AG04449 (cell line): ENCODE data around the gene KLF1.
A peak's percentile ranks its signal among the peaks of the same experiment; 100 is the strongest.

Experiments used
- CTCF ChIA-PET: fragments of 350-600 bp; formaldehyde crosslinking; extraction: SDS; loops from one replicate; lab custom pipeline; 2021; ENCODE audit warnings: antibody characterized with exemption; lab: Yijun Ruan, JAX
- POLR2A ChIA-PET: fragments of 400-600, 350-600 bp; formaldehyde crosslinking; extraction: SDS; loops from one replicate; lab custom pipeline; 2020; ENCODE audit warnings: antibody characterized with exemption, inconsistent platforms; lab: Yijun Ruan, JAX
- DNase-seq: peaks from one replicate; pipeline ENCODE4 v3.0.0-alpha.2; 2010; ENCODE audit warnings: low read depth, low spot score
- H3K4me3 ChIP-seq: 2 replicates; pipeline ENCODE4 v1.5.1; 2011; ENCODE audit warnings: low read depth, mild to moderate bottlenecking, control low read depth, low read length
- TF ChIP-seq, protein P1 (sequence below): IDR thresholded peaks from one replicate; pipeline ENCODE4 v1.5.1; 2011; ENCODE audit warnings: mild to moderate bottlenecking, moderate library complexity, low read length, control low read depth, inconsistent platforms; ENCODE audit not compliant: insufficient read depth; ENCODE audit errors: missing control alignments

Gene KLF1

DNA sequence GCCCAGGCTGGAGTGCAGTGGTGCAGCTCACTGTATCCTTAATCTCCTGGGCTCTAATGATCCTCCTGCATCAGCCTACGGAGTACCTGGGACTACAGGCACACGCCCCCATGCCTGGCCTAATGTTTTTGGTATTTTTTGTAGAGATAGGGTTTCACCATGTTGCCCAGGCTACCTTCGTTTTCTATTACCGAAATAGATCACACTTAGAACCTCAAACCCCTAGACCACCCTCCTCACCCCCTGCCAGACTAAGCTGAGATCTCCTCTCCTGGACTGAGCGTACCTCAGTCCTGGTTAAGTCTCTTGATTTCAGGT, 391 bp downstream of the KLF1 start:
- CTCF ChIA-PET, result interaction anchor here (0.6 to 3.6 kb wide), 4 partner anchors 12 to 158 kb away, joined by 3 to 21 read pairs (median 3); no protein-coding TSS in a partner anchor
- POLR2A ChIA-PET, result no interaction called here

DNA sequence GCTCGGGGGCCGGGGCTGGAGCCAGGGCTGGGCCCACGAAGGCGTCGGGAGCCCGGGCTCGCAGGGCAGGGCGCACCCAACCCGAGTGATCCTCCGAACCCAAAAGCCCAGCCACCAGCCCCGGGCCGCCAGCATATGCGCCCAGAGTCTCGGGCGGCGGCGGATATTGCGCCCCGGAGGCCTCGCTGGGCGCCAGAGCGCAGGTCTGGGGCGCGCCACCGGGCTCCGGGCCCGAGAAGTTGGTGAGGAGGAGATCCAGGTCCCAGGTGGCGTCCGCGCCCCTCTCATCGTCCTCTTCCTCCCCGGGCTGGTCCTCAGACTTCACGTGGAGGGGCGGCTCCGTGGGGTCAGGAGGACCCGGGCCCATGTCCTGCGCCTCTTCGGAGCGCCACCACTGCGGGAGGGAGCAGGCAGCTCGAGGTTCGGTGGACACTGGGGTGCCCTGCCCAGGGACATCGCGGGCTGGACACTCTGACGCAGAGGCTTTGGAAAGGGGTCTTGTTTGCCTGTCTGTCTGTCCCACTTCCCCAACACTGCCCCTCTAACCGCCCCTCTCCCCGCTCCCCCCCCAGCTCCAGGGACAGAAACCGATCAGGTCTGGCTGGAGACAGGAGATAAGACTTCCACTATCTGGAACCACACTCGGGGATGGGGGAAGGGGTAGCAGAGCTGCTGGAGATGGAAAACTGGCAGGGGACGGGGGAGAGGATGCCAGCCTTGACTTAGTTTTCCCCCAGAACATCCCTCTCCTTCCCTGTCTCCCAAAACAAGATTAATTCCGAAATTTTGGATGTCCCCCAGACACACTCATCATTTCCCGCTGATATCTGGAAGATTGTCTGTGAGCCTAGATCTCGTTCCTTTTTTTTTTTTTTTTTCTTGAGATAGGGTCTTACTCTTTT, 1.0 kb downstream of the KLF1 start:
- ChIA-PET CTCF (interaction anchor here (0.6 to 3.6 kb wide), 5 partner anchors 79 to 157 kb away, joined by 3 to 21 read pairs (median 3); no protein-coding TSS in a partner anchor), POLR2A (no interaction called here)
- peak overlapping the region; percentile 8; the same call in 1 of the 2 replicates for H3K4me3 ChIP-seq
- DNase-seq, result no peak
- TF ChIP-seq, protein P1, sequence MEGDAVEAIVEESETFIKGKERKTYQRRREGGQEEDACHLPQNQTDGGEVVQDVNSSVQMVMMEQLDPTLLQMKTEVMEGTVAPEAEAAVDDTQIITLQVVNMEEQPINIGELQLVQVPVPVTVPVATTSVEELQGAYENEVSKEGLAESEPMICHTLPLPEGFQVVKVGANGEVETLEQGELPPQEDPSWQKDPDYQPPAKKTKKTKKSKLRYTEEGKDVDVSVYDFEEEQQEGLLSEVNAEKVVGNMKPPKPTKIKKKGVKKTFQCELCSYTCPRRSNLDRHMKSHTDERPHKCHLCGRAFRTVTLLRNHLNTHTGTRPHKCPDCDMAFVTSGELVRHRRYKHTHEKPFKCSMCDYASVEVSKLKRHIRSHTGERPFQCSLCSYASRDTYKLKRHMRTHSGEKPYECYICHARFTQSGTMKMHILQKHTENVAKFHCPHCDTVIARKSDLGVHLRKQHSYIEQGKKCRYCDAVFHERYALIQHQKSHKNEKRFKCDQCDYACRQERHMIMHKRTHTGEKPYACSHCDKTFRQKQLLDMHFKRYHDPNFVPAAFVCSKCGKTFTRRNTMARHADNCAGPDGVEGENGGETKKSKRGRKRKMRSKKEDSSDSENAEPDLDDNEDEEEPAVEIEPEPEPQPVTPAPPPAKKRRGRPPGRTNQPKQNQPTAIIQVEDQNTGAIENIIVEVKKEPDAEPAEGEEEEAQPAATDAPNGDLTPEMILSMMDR, result no peak

More for the DNA sequence above, 391 bp downstream of the KLF1 start:
- TF ChIP-seq, protein P1, result no peak
- no peak overlapping the region for H3K4me3 ChIP-seq
- no peak for DNase-seq

DNA sequence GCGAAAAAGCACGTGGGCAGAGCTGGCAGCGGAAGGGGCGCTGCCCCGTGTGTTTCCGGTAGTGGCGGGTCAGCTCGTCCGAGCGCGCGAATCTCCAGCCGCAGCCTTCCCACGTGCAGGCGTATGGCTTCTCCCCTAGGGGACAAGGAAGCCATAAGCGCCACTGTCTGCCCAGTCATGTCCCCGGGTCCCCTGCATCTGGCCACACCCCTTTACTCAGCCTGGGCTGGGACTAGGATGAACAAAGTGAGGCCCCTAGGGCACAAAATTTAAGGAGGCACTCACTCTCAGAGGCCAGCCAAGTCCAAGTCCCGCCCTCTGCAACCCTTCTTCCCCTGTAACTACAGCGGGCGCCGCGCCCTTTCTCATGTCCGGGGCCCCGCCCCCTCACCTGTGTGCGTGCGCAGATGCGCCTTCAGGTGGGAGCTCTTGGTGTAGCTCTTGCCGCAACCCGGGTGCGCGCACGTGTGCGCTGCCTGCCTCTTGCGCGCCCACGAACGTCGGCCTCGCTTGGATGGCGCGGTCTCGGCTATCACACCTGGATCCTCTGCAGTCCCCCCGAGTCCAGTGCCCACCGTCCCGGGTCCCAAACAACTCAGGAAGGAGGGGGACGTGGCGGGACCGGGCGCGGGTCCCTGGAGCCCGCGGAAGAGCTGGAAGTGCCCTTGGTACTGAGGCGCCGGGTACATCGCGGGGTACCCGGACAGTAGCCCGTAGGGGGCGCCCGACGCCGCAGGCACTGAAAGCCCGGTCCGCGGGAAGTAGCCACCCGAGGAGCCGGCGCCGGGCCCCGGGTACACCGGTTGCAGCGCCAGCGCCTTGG, 1.9 kb downstream of the KLF1 start:
- no peak for DNase-seq
- peak overlapping the region; percentile 25 for H3K4me3 ChIP-seq
- TF ChIP-seq, protein P1, result peak; percentile 59

DNA sequence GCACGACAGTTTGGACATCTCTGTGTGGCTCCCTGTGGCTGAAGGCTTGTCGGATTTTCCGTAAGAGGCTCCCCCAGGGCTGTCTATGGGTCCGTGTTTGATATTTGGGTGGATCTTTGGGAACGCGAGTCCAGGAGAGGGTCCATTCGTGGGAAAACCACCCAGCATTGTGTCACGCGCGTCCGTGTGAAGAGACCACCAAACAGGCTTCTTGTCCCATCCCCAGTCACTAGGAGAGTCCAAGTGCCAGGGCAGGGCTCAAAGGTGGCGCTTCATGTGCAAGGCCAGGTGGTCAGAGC, 2.4 kb downstream of the KLF1 start:
- ChIA-PET CTCF (interaction anchor here (1.2 to 3.6 kb wide), 3 partner anchors 14 to 119 kb away, joined by 3 to 21 read pairs (median 5); no protein-coding TSS in a partner anchor), POLR2A (interaction anchor here (0.9 kb wide), 1 partner anchor 12 kb away, joined by 3 read pairs; no protein-coding TSS in a partner anchor)
- no peak overlapping the region for H3K4me3 ChIP-seq
- TF ChIP-seq, protein P1, result no peak
- DNase-seq, result no peak

More for the DNA sequence above, 1.9 kb downstream of the KLF1 start:
- CTCF ChIA-PET, result interaction anchor here (0.6 to 3.6 kb wide), 4 partner anchors 14 to 126 kb away, joined by 3 to 21 read pairs (median 4); no protein-coding TSS in a partner anchor
- POLR2A ChIA-PET, result interaction anchor here (0.9 kb wide), 1 partner anchor 12 kb away, joined by 3 read pairs; no protein-coding TSS in a partner anchor

DNA sequence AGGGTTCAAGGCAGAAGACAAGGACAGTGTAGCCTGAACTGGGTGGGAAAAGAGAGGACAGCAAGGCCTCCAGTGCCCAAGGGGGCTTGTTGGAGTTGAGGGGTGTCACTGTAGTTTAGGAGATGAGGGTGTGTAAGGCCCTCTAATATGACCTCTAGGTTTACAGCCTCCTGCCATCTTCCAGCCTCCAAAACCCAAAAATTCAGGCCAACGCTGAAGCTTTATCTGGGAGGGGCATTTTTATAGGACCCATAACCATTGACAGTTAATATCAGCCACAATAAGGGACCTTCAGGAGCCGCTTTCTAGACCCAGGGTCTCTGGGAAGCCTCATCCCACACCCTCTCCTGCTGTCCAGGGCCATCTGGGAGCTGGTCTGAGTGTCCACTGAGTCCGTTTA, 2.8 kb downstream of the KLF1 start:
- TF ChIP-seq, protein P1, result no peak
- POLR2A ChIA-PET, result no interaction called here
- no peak for DNase-seq
- CTCF ChIA-PET, result interaction anchor here (1.2 to 3.6 kb wide), 3 partner anchors 15 to 118 kb away, joined by 3 to 21 read pairs (median 5); no protein-coding TSS in a partner anchor
- H3K4me3 ChIP-seq, result no peak overlapping the region
